NCI-H2171 (cell line): ENCODE measurements around the gene ENOX1.

Experiments used
- DNase-seq: peaks from one replicate; lab custom pipeline; 2025; lab: John Stamatoyannopoulos, UW

Gene ENOX1

GRCh38 chr13:43546251-43546650 lies 240.5 kb downstream of the ENOX1 start:
- DNase-seq: no peak

GRCh38 chr13:43545317-43545874 lies 241.4 kb downstream of the ENOX1 start:
- DNase-seq: no peak

GRCh38 chr13:43544631-43545030 lies 242.1 kb downstream of the ENOX1 start:
- DNase-seq: no peak

GRCh38 chr13:43544011-43544410 lies 242.8 kb downstream of the ENOX1 start:
- no peak for DNase-seq

- DNase-seq: no peak
These were observed 243.4 kb downstream of the ENOX1 start for GRCh38 chr13:43543331-43543730.

- no peak for DNase-seq
These were observed 249.6 kb downstream of the ENOX1 start for GRCh38 chr13:43537124-43537523.

- no peak for DNase-seq
These were observed 257.0 kb downstream of the ENOX1 start for GRCh38 chr13:43529796-43530195.

- DNase-seq: no peak
These were observed 257.8 kb downstream of the ENOX1 start for GRCh38 chr13:43528992-43529391.

GRCh38 chr13:43522788-43523187 lies 264.0 kb downstream of the ENOX1 start:
- DNase-seq: no peak

- DNase-seq: no peak
These were observed 266.4 kb downstream of the ENOX1 start for GRCh38 chr13:43520351-43520750.

GRCh38 chr13:43518833-43519232 lies 267.9 kb downstream of the ENOX1 start:
- no peak for DNase-seq

- peak; percentile 61 for DNase-seq
These were observed 270.4 kb downstream of the ENOX1 start for GRCh38 chr13:43516401-43516833.

- no peak for DNase-seq
These were observed 271.2 kb downstream of the ENOX1 start for GRCh38 chr13:43515531-43515930.

GRCh38 chr13:43514311-43514710 lies 272.5 kb downstream of the ENOX1 start:
- no peak for DNase-seq

- DNase-seq: no peak
These were observed 274.6 kb downstream of the ENOX1 start for GRCh38 chr13:43512221-43512620.

GRCh38 chr13:43510956-43511901 lies 275.5 kb downstream of the ENOX1 start:
- no peak for DNase-seq

- DNase-seq: no peak
These were observed 291.0 kb downstream of the ENOX1 start for GRCh38 chr13:43495732-43496131.

GRCh38 chr13:43494206-43494605 lies 292.6 kb downstream of the ENOX1 start:
- no peak for DNase-seq

GRCh38 chr13:43493496-43494000 lies 293.2 kb downstream of the ENOX1 start:
- DNase-seq: no peak

GRCh38 chr13:43492745-43493144 lies 294.0 kb downstream of the ENOX1 start:
- DNase-seq: no peak

GRCh38 chr13:43492311-43492710 lies 294.5 kb downstream of the ENOX1 start:
- DNase-seq: no peak

- no peak for DNase-seq
These were observed 297.5 kb downstream of the ENOX1 start for GRCh38 chr13:43489233-43489632.

- no peak for DNase-seq
These were observed 298.9 kb downstream of the ENOX1 start for GRCh38 chr13:43487885-43488284.
